ENCODE results near the gene HCRTR1. TPM values are rescaled to one million over a fixed set of nuclear protein-coding genes. Genes with fewer than 3 reads are reported as not detected.

HCRTR1 gene
- not detected in 2 replicates for total RNA-seq

DNA sequence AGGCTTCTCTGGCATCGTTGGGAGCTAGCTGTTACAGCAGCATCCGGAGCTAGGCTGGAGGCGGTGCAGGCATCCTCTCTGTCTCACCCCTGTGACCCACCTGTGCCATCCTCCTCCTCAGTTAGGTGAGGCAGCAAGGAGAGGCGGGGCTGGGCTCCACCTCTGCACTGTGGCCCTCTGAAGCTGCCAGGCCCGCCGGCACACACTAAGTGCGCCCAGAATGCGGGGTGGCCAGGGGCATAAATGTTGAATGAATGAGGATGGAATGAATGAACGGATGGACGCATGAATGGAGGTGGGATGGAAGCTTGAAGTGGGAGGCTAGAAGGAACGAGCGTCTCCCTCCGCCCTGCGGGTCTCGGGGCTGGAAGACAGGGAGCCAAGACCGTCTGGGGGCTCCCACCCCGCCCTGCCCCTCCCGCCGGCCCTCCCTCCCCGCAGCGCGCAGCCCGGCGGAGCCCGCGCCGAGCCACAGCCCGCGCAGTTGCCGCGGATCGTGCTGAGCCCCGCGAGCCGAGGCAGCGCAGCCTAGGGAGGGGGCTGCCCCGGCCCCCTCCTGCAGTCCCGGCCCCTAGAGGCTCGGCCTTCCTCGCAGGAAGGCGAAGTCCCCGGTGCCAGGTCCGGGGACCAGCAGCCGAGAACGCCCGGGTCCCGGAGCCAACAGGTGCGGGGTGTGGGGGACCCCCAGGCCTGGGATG lies at the start of gene HCRTR1:
HCRTR1 (plus strand) TSS at position 472 of the 698 bp plus-strand sequence. CDS start 1,504 bp downstream, outside the sequence.
- intact Hi-C loops (cut with micrococcal nuclease), result no loop called here

DNA sequence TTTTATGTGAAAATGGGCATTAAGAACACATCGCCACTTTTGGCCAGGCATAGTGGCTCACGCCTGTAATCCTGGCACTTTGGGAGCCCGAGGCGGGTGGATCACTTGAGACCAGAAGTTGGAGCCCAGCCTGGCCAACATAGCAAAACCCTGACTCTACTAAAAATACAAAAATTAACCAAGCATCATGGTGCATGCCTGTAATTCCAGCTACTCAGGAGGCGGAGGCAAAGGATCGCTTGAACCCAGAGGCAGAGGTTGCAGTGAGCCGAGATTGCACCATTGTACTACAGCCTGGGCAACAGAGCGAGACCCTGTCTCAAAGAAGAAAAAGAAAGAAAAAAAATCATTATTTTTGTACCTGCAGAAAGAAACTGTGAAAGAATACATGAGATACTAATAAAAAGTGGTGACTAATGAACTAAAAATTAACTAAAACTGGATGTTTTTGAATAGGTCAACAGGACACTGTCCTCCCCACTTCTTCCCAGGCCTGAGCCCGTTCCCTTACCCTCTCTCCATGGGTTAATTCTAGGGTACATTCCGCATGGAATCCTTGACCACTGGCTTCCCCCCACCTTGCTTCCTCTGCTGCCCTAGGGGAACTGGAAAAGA lies 49.4 kb upstream of the HCRTR1 start:
- intact Hi-C loops (cut with micrococcal nuclease), result no loop called here

DNA sequence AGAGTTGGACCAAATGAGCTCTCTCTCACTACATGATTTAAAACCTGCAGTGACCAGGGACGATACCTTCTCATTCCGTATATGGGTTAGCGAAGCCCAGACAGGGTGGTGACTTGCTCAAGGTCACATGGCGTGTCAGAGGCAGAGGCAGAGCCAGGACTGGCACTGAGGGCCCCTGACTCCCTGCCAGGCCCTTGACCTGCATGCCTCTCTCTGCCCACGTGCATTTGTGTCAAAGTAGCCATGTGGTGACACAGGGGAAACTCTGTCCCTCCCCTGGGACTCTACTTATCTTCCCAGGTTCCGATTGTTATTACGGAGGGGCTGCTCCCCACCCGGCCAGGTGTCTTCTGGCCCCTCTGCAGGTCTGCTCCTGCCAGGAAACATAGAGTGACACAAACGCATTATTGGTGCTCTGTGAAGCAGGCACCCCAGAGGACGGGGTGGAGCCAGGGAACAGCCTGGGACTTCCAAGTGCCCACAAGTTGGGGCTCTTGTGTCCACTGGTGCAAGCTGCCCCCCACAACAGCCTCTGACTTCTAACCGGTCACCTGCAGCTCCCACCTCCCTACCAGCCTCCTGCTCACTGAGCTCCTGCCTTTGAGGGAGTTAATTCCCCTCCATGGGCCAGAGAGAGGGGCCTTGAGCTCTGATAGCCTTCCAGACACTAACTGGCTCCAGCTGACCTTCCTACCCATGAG lies 48.4 kb upstream of the HCRTR1 start:
- intact Hi-C loops (cut with micrococcal nuclease), result no loop called here

DNA sequence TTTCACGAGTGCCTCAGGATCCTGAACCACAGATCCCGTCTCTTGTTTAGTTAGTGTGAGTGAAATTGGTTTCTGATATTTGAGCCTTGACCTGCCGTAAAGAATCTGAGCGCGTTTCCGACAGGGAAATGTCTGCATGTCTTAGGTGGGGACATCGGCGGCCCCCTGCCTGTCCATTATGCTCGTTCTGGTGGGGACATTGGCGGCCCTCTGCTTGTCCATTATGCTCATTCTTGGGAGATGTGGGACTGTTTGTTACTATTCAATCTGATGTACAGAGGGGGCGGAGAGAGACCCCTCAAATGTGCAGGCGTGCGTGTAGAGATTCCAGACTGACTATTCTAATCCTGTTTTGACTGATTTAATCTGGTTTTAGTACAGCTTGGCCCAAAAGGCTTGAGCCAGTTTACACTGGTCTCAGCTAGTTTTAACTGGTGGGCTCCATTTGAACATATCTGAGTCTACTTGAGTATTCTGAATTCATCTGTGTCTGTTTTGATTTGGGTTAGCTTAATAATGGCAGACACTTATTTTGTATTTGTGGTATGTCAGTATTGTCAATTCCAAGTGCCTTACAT lies 47.8 kb upstream of the HCRTR1 start:
- intact Hi-C loops (cut with micrococcal nuclease), result no loop called here

DNA sequence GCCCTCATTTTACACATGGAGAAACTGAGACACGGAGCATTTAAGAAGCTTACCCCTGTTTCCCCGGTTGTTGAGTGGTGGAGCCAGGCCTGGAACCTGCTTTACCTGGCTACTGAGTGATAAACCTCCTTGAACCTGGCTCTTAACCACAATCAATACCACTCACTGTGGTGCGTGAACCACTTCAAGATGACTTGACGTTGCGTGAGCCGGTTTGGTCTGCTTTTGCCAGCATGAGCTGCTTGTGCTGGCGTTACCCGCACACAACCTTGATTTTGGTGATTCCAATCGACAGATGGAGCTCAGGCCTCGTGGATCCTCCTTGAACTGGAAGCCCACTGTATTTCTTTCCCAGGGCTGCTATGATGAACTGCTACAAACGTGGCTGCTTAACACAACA lies 47.3 kb upstream of the HCRTR1 start:
- intact Hi-C loops (cut with micrococcal nuclease), result no loop called here

DNA sequence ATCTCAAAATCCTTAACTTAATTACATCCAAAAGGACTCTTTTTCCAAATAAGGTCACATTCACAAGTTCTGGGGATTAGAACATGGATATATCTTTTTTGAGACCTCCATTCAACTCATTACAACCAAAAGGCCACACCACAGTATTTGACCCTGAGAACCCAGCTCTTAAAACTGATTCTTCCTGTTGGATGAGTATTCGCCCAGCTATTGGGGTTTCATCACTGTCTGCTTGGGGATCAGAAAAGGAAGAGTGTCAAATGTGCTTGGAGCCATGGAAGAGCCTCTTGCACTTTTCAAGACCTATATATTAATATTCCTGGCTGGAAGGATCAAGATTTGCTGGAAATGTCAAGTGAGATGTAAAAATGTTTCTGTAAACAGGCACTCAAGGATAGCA lies 46.6 kb upstream of the HCRTR1 start:
- intact Hi-C loops (cut with micrococcal nuclease), result no loop called here

DNA sequence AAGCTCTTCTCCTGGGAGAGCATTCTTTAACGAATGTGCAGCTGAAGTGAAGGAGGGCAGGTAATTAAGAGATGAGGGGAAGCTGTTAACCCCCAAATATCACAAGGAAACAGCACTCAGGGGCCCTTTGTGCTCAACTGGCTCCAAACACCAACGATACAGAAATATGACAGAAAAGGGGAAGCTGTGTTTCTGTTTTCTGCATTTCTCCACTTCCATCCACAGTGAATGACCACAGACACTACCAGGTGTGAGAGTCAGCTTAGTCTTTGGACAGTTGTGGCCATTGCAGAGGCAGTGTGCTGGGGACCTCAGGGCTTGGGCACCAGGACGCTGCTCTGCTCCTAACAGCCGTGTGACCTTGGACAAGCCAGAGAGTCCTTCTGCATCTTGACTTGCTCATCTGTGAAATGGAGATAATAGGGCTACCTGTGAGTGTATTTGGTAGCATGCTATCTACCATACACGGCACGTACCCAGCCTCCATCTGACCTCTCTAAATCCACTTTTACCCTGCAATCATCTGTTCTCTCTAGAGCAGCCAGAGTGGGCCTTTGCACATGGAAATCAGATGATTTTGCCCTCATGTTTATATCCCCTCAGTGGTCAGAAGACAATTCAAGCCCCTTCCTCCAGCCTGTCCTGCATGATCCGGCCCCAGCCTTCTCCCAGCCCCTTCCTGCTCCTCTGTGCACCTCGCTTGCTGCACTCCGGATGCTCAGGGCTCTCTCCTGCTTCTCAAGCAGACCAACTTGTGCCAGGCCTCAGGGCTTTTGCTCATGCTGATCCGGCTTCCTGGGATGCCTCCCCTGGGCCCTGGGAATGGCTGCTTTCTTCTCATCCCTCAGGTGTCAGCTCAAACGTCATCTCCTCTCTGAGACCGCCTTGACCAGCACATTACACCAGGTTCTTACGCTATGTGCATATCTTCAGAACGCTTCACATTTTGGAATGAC lies 45.9 kb upstream of the HCRTR1 start:
- intact Hi-C loops (cut with micrococcal nuclease), result no loop called here

DNA sequence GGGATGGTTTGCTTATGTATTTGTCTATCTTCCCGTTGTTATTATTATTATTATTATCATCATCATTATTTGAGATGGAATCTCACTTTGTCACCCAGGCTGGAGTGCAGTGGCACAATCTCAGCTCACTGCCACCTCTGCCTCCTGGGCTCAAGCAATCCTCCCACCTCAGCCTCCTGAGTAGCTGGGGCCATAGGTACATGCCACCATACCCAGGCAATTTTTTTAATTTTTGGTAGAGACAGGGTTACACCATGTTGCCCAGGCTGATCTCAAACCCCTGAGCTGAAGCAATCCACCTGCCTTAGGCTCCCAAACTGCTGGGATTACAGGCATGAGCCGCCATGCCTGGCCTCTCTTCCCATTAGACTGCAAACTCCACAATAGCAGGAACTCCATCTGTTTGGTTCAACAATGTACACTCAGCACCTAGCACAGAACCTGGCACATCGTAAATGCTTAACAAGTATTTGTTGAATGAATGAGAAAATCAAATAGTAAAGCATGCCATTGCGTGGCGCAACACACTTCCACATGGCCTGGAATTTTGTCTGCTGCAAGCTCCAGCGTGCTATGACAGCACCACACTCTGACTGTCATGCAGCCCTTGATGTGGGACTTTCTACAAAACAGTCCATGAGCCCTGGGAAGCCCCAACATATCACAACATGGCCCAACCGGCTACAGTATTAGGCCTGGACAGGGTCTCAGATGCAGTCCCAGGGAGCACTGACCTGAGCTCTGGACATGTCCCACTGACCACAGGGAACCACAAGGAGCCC lies 45.0 kb upstream of the HCRTR1 start:
- intact Hi-C loops (cut with micrococcal nuclease), result no loop called here

DNA sequence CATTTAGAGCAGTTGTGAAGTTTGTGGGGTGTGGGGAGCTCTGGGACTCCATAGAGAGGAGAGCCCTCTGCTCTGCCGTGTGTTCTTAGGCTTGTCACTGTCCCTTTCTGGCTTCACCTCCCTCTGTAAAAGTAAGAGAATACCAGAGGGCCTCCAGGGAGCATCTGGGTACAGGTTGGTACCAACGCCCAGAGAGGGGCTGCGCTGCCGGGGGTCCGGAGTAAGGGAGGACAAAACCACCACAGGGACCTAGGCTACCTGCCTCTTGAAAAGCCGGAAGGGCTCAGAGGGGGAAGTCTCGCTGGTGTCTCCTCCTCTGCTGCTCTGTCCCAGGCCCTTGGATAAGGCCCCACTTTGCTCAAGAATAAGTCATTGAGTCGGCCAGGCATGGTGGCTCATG lies 44.2 kb upstream of the HCRTR1 start:
- intact Hi-C loops (cut with micrococcal nuclease), result no loop called here

DNA sequence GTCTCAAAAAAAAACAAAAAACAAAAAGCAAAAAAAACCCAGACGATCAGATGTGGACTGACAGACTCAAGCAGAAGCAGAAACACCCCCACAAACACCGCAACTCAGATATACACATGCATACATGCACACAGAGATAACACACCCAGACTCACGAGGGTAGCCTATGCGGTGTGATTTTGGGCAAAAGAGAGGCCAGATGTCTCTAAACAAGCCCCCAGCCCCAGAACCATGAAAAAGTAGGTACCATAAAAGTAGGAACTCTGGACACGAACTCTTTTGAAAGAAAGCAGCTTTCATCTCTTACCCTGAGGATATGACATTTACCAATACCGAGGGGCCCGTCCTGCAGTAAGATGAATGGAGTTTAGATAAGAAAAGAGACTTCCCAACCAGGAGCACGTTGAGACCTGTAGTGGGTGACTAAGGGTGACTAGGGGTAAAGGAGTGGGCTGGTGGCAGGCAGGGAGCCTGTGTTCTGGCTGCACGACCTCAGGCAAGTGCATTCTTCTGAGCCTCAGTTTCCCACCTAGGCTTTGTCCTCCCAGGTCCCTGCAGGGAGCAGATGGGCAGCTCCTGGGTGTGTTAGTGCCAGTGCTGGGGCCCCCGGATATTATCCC lies 42.6 kb upstream of the HCRTR1 start:
- intact Hi-C loops (cut with micrococcal nuclease), result no loop called here

DNA sequence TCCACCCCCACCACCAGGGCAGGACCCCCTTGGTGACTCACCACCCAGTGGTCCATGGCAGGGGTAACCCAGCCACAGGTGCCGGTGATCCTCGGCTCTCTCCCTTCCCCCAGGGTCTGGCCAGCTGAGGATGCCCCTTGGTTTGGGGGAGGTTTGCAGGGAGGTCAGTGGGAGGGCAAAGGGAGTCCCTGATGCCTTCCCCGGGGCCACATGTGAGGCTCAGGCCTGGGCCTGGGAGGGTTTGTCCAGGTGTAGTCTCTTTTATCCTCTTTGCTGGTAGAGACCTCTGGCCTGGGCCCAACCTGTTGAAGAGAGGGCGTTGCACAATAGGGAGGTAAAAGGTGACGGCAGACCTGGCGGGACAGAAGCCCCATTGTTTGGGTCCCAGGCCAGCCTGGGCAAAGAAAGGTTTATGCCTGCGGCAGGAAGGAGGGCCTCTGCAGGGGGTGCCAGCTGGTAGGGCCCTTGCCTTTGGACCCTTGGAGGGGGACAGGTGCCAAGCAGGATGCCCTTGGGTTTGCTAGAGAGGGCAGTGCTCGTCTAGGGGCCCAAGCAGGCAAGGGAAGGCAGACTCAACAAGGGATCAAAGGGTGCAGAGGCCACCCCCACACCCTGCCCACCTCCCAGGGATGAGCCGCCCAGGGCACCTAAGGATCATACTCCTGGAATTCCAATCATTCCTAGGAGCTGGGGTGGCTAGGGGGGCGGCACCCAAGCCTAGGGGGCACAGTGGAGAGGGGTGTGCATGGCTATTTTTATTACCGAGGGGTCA lies 41.9 kb upstream of the HCRTR1 start:
- intact Hi-C loops (cut with micrococcal nuclease), result no loop called here

DNA sequence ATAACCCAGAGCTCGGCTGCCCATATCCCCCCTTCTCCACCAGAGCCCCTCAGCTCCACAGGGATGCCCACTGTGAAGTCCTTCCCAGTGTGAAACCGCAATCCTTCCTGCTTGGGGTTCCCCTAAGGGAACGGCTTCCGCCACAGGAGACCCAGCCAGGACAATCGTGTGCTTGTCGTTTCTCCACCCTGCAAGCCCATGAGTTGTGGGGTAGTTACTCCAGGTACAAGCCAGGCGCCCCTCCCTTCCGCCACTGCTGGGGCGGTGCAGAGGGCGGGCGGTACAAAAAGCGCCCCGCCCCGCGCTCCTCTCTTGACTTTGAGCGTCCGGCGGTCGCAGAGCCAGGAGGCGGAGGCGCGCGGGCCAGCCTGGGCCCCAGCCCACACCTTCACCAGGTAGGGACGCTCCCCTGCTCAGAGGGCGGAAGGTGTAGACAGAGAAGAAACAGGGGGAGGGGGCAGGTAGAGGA lies 41.3 kb upstream of the HCRTR1 start, which contains the start of gene TINAGL1:
TINAGL1 (plus strand) TSS at position 315 of the 469 bp plus-strand sequence. CDS start 634 bp downstream, outside the sequence.
- intact Hi-C loops (cut with micrococcal nuclease), result no loop called here

DNA sequence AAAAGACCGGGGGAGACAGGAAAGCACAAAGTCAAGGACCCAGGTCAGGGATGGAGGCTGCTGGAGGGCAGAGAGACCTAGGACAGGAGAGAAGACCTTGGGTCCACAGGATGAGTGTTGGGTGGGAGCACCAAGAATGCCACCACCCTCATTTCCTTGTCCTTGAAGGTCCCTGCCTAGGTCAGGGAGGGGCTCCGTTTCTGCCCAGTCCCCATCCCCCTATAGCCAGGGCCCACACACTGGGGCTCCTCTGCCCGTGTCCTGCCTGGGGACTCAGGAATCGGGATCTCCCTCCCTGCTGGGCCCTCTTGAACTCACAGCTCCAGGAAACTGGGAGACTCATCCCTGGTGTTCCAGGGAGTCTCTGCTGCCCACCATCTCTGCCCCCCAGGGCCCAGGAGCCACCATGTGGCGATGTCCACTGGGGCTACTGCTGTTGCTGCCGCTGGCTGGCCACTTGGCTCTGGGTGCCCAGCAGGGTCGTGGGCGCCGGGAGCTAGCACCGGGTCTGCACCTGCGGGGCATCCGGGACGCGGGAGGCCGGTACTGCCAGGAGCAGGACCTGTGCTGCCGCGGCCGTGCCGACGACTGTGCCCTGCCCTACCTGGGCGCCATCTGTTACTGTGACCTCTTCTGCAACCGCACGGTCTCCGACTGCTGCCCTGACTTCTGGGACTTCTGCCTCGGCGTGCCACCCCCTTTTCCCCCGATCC lies 40.6 kb upstream of the HCRTR1 start:
- intact Hi-C loops (cut with micrococcal nuclease), result no loop called here

DNA sequence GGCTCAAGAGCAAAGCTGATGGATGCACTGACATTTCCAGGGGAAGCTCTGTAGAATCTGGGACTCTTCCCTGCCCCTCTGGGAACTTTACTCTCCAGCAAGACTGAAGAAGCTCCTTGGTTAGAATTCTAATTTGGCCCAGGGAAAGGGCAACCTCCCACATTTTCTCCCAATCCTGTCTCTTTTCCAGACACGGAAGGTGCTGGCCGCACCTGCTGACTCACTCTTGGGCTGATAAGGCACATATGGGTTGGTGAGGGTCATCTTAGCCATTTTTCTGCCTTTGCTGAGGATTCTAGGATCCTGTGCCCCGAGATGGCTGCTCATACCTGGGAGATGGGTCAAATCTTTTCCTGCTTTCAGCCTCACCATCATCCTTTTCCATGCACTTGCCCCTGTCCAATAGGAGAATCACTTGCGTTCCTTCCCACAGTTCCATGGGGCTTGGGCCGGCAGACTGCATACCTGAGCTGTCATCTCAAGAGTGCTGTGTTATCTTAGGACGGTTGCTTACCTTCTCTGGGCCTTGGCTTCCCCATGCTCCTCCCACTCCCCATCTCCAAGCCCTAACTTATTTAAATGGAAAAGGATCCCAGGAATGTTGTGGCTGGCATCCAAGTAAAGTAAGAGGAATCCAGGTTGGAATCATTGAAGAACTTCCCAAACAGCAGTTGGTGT lies 39.8 kb upstream of the HCRTR1 start:
- intact Hi-C loops (cut with micrococcal nuclease), result no loop called here

DNA sequence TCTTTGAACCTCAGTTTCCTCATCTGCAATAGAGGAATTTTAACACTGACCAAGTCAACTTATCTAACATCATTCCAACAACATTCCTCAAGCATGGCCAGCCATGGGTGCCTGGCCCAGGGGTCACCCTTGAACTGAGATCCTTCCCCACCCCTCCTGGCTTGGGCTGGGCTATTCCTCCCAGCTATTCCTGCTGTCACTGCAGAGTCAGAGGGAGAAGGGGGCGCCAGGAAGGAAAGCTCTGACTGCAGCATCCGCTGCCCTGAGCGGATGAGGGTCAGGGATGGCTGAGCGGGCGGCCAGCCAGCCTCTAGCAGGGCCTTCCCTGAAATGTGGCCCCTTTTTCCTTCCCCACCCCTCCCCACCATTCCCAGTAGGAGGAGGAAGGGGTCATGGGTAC lies 38.1 kb upstream of the HCRTR1 start:
- intact Hi-C loops (cut with micrococcal nuclease), result no loop called here

DNA sequence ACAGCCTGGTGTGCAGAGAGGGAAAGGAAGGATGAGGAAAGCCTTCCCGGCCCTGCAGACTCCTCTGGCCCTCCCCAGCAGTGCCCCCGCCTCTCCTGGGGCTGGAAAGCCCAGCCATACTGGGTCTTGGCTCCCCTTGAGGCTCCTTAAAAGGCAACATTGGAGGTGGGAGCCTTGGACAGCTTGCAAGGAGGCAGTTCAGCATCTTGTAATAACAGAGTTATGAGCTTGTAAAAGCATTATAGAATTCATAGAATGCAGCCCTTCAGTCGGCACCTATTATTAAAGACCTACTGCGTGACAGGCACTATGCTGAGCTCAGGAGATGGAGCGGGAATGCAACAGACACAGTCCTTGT lies 37.0 kb upstream of the HCRTR1 start:
- intact Hi-C loops (cut with micrococcal nuclease), result no loop called here

DNA sequence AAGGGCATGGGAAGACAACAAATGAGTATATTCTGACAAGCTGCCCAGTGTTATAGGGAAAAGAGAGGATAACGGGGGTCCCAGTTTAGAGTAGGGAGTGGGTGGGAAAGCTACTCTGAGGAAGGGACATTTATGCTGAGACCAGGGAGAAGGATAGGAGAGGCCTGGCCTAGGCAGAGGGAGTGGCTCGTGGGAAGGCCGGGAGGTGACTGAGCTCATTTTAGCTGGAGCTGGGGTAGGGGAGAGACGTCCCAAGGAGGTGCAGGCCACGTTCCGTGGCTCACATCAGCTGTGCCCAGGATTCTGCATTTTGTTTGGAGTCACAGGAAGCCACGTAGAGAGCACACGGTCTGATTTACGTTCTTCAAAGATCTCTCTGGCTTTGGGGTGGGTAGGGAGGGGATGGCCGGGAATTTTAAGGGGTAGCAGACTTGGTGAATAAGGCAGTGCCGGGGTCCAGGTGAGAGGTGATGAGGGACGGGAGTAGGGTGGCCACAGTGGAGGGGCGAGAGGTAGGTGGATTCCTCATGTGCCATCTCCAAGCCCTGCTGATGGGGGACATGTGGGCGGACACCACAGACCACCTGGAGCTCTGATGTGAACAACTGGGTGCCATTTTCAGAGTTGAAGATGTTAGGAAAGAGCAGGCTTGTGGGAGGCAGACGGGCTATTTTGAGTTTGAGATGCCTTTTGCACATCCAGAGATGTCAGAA lies 36.4 kb upstream of the HCRTR1 start:
- intact Hi-C loops (cut with micrococcal nuclease), result no loop called here

Data from T-helper 1 cell treated with Interleukin-12 subunit alpha and Interleukin-12 subunit beta and Interleukin-4 antibody, amounts not matched to agents 30 ng/mL and 1 ng/mL, for 36 hours (primary cell).